Myocyte (in vitro differentiated cells): ENCODE measurements around the gene LRP8. TPM values are rescaled to one million over a fixed set of nuclear protein-coding genes. Genes with fewer than 3 reads are reported as not detected.

Source experiments
- DNase-seq: peaks from one replicate; pipeline ENCODE4 v3.0.0-alpha.2; 2012; ENCODE audit warnings: low read depth
- total RNA-seq: library from RNA; depleted of rRNA; stranded (reverse); fragments of >200 nt; gene quantifications from 2 replicates; pipeline ENCODE4 v1.2.3, GENCODE V29; 2014

Gene LRP8
- total RNA-seq, 1 donor from 2014 or later = 38.0 TPM

DNA sequence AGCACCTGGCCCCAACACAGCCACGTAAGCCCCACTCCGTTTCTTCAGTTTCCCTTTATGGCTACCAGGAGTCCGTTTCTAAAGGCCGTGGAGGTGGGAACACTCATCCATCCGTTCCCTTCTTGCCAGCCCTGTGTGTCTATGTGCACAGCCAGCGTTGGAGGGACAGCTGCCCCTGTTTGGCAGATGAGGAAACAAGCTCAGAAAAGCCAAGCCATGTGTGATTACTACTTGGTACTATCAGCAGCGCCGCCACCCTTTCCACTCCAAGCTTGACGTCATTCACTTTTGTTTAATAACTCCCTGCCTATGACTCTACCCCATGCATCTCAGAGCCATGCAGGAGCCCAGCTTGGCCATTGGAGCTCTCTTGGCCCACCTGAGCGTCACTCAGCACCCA, 3.5 kb downstream of the LRP8 start:
- DNase-seq = peak; percentile 34

DNA sequence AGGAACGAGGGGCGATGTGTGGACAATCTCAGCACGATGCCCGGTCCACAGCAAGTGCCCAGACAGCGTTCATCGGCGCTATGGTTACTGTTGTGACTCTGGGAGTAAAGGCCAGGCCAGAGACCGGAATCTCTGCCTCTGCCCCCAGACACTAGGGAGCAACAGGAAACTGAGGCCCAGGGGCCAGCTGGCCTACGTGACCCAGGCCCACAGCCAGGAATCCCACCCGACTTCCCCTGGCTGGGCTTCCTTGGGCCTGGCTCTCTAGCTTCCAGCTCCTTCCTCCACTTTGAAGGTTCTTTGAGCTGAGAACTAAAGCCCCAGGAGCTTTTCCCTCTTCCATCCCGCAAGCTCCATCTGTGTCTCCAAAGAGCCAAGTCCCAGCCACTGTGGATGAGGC, 4.6 kb downstream of the LRP8 start:
- no peak for DNase-seq

DNA sequence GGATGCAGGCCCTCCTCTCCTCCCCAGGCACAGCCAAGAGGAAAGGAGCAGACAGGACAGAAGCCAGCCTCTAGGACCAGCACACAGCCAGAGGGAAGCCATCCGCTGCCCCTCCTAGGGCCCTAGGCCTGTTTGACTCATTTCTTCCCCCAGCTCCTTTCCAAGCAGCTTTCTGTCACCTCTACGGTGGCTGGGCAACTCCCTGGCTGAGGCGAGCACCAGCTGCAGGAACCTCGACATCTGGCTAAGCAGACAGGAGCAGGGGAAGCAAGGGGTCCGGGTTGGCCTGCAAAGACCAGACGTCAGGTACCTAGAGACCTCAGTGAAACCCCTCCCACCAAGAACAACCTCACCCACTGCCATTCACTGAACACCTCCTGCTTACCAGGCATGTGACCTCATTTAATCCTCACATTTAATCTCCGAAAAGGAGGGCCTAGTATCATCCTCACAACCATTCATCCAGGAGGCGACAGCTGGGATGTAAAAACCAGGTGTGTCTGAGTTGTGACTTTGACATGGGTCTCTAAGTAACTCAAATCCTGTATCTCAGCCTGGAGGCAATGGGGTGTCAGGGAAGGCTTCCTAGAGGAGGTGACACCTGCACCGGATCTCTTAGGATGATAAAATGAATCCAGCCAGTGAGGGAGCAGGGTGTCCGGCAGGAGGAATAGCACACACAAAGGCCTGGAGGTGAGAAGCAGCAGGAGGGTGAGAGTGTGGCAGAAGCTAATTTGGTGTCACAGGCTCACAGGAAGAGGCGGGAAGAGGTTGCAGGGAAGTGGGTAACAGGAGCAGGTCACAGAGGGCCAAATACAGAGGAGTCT, 5.9 kb downstream of the LRP8 start:
- DNase-seq = no peak

DNA sequence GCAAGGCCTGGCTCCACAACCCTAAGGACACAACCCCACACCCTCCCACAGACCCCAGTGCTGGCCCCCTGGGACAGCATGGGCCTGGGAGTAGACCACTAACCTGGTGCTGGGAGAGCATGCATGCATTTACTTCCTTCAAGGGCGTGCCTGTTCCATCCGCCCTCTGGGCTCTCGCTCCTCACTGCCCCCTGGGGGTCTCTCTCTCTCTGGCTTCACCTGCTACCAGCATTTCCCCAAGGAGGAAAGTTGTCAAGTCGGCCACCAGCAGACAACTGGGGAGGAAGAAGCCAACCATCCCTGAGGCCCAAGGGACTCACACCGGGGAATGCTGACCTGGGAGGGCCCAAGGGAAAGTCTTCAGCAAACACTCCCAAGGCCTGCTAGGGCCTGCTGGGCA, 6.5 kb downstream of the LRP8 start:
- DNase-seq = no peak

DNA sequence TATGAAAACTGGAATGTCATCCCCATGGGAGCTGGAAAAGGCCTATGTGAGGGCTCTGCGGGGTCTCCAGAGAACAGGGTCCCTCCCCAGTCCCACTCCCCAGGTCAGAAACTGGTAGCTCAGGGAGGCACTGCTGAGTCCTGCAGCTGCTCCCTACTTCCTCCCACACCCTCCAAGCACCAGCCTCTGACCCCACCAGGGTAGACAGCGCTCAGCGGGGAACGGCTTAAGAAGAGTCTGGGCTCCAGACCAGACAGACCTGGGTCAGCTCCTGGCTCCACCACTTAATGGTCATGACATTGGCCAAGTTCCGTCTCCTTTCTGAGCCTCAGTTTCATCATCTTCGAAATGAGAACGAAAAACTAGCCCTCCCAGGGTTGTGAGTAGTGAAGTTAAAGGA, 7.2 kb downstream of the LRP8 start:
- DNase-seq = no peak

DNA sequence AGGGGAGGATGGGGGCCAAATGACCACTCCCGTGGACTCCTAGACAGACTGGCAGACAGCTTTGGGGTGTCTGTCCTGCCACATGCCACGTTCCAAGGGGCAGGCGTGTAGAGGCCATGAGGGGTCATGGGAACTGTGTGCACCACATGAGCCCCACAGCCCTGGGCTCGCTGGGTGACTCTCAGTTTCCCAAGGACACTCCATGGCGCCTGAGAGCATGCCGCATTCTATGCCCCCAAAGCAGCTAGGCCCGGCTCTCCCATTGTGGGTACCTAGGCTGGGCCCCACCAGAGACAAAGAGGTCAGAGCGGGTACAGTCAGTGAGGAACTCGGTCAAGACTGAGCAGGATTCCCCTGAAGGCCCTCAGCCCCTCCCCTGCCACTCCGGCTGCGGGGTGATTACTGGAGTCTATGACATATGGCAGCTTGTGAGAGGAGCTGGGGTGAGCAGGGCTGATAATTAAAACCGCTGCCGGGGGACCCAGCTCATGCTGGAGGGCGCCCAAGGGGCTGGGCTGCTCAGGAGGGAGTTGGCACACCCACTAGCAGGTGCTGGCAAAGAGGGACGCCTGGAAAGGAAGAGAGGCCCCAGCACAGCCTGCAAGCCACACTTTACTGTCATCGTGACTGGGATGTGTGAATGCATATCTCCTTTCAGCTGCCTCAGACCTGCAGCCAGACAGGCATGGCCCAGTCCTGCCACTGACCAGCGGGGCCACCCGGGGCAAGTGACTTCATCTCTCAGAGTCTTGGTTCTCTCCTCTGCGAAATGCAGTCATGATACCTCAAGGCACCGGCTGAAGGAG, 8.4 kb downstream of the LRP8 start:
- peak; percentile 63 for DNase-seq

DNA sequence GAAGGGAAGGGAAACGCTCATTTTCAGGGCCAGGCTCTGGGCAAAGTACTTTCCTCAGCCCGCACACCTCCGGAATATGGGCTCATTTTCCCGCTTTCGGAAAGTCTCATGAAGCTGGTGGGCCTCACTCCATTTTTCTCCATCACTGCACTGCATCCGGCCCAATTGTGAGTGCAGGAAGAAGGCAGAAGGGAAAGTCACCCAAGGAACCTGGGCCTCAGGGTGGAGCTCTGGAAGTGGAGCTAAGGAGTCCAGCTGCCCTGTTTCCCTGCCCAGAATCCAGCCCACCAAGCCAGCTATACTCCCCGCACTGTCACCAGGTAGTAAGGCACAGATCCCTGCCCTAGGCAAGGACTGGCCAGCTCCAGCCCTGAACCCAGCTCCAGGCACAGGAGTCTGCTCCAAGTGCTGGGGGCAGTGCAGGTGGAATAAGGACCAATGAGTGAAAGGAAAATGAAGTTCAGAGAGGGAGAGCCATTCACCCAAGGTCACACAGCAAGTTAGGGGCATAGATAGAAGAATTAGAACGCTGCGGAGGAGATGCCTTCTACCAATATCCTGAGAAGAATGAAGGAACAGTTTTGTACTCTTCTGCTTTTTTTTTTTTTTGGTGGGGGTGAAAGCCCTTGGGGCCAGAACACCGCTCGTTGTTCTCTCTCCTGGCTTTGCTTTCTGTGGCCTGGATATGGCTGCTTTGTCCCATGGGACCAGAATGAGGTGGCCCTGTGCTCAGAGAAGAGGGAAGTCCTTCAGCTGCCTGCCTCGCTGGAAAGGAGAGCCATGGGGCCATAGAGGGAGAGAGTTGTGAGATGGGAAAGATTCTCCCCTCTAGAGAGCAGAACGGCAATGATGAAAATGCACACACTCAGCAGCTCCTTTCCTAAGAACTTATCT, 10.0 kb downstream of the LRP8 start:
- no peak for DNase-seq

DNA sequence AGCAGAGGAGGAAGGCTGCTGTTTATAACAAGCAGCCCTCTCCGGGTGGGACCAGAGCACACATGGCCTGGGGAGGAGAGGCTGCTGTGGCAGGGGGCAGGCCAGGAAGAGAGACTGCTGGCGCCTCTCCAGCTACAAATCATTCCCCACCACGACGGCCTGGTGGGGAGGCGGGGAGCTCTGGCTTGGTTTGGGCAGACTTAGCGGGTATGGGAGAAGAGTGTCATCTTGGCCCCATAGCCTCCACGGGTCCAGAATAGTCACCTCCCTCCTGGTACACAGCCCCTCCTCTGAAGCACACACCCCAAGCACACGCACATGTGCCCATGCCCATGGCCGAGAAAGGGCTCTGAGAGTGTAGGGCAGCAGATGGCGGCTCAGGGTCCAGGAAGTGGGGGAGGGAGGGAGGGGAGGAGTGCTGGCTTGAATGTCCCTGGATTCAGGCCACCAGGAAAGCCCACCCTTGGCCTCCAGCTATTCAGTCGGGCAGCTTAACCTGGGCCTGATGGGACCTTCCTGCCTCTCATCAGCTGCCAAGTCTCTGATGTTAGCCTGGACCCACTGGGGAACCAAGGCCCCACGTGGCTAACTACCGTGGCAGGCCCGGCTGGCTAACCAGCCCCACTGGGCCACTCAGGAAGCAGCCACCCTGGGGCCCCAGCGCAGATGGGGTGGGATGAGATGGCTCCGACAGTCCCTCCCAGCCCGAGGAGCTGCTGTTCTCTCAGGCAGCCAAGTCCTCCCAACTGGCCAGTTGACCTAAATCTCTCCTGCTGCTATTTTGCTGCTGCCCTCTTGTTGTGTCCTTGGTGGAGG, 10.9 kb downstream of the LRP8 start:
- no peak for DNase-seq

DNA sequence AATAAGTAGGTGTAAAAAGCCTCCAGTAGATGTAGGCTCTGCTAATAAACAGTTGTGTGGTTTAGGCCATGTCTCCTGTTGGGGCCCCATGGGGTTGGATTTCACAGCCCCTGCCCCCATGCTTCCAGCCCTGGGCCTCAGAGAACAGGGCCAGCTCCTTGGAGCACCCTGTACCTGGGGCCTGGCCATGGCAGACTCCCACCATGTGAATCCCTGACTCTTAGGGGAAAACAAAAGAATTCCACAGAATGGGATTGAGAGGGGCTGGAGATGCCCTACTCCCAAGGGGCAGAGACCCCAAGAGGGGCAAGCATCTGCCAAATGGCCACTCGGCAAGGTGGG, 11.5 kb downstream of the LRP8 start:
- DNase-seq = no peak

DNA sequence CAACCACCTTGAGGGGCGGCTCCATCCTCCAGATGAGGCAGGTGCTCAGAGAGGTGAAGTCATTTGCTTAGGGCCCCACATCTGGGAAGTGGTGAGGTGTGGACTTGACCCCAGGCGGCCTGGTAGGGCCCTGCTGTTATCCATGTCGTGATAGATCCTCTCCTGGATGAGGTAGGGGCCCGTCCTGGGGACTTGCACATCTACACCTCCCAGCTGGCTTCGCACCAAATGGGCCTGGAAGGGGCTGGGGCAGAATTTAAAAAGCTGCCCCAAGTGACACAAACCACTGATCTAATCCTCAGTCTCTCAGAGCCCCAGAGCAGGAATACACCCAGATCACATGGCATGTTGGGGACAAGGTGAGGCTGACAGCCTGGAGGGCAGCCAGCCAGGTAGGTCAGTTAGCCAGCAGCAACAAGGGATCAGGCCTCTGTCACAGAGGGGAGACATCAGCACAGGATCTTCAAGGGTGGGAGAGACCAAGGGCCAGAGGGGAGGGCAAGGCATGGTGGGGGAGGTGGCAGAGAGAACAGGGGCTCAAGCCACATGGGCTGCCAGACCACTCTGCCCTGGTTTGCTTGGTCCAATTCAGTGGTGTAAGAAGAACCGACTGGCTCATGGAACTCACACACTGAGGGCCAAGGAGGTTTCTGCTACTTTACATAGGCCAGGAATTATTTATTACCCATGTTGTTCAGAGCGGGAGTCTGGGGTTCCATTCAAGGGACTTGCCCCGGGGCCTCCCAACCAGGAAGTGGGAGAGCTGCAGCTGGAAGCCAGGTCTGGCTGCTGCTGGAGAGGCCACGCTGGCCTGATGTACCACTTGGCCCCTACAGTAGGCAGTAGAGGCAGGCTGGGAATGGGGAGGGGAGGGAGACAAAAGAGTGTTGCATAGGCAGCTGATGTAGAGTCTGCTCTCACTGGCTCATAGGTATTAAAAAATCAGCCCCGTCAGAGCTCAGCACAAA, 12.1 kb downstream of the LRP8 start:
- no peak for DNase-seq

DNA sequence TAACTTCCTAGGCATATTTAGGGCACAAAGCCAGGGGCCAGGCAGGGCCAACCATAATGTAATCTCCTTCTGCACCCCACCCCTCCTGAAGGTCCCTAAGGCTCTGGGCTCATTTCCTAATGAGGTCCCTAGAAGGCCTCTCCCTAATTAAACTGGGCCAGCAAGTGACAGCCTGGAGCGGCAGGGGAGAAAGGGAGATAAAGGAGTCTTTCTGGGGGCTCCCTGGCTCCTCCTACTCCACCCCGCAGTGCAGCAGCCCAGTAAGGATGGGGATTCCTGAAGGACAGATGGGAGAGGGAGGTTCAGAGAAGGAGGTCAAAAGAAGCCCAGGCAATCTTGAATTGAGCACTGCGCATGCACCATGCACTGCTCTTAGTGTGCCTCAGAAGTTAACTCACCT, 12.8 kb downstream of the LRP8 start:
- DNase-seq = no peak

DNA sequence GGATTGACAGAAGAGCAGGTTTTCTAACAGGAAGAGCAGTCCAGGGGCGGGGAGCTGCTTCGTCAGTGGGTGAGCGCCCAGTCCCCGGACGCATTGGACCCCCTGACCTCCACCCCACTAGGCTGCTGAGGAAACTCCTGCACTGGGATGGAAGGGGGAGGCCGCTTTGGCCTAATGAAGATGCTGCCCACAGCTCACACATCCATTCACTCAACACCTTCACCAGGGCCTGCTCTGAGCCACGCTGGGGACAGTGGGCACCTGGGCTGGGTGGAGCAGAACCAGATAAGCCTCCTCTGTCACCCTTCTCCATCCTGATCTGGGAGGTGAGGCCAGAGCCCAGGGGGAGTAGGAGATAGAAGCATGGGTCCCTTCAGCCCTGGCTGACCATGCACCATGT, 13.3 kb downstream of the LRP8 start:
- DNase-seq = no peak

DNA sequence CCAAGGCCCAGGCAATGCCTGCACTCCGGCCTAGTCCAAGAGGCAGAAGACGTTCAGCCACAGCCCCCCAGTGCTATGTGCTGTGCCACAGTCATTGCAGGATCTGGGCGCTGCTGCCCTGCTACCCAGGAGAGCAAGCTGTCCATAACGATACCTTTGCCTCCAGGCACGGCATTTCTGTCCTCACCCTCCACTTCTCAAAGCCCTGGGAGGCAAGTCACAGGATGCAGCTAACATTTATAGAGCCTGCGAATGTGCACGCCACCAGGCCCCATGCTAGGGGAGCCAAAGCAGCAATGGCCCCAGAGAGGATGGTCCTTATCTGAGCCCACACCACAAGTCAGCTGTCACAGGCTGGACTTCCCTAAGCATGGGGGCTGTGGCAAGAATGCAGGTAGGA, 13.8 kb downstream of the LRP8 start:
- DNase-seq = no peak

DNA sequence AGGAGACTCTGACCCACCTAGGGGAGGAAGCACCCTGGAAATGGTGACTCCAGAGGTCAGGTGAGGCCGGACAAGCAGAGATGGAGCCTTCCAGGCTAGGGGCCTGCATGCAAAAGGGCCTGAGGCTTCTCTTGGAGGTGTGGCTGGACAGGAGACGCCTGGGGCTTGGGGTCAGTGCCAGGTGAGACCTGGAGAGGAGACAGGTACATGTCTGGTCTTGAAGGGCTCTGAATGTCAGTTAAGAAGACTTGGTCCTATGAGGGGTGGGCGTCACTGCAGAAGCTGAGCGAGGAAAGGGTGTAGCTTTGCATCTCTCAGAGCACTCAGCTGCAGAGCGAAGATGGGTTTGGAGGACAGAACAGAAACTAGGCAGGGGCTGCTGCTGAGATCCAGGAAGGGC, 14.3 kb downstream of the LRP8 start:
- no peak for DNase-seq

DNA sequence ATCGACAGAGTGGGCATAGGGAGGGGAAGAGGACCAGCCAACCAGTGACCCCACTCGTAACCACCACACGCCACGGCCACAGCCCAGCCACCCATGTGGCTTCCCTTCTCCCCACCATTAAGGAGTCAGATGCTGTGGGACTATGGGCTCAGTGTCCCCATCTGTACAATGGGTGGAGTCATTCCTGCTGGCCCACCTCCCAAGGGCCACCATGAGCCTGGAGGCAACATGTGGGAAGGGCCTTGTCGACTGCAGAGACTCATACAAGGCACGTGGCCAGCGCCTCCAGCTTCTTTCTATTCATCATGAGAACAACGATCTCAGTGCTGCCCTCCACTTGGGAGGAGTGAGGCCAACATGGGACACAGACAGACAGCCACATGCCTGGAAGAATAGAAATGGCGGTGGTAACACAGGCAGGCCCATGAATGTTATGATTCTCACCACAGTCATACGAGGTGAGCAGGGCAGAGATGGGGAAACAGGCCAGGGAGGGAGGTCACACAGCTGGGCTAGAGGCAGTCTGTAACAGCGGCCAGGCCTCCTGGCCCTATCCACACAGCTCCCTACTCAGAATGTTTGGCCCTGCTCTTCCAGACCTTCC, 16.1 kb downstream of the LRP8 start:
- no peak for DNase-seq

DNA sequence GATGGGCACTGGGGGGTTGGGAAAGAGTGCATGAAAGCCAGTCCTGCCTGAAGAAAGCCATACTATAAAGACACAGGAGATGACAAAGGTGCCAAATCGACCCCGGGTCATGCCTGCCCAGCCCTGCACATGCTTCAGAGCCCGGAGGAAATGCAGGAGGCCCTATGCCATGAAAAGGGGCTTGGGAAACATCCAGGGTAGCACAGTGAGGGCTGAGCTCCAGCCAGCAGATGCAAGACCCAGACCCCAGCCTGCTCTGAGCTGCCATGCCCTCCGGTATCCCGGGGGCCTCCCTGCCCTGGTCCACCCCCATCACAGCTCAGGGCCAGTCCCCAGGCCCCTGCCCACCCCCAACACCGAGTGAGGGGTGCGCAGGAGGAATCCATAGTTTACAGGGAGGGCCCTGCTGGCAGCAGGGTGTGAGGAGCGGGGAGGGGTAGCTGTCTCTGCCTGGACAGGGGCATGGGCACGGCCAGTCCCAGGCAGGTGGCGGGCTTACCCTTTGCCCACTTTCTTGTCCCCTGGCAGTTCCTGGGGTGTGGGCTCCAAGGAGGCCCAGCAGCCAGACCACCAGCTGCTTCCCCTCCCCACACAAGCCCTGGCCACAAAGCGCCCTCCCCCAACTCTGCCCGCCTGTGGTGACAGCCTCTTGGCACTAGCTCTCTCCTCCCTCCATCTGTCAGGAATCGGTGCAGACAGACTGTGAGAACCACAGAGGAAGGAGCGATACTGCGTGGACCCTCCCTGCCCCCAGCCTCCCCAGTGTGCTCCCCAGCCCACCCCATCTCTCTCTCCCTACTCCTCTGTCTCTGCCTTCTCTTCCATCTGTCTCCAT, 16.8 kb downstream of the LRP8 start:
- peak; percentile 64 for DNase-seq

DNA sequence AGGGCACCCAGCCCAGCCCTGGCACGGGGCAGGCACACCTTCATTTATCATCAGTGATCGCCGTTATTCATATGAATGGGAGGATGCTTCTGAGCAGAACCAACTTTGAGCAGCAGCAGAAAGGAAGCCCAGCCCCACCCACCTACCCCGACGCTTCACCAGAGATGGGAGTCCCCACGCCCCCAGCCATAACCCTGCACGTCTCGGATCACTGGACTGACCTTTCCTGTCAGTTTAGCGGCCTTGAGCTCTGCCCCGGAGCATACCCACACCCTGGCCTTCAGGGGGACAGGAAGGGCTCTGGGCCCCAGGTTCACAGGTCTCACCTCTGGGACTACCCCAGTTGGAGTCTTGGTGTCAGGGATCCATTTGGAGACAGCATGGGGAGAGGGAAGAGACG, 18.1 kb downstream of the LRP8 start:
- no peak for DNase-seq

DNA sequence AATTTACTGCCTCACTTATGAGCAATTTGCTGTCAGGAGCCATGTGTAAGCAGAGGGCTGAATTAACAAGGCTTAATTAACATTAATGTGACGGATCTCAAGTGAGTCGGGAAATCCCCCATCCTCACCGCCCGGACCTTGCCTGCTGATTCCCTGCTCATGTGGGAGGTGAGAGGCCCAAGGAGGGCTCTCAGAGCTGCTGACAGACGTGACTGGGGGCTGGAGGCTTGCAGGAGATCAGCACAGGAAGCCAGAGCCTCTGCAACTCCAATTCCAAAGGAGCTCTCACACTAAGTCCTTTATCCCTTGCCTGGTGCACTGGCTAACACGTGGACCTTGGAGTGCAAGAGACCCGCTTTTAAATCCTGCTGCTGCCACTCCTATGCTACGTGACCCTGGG, 19.4 kb downstream of the LRP8 start:
- DNase-seq = no peak
